CD8-positive, alpha-beta memory T cell (primary cell): ENCODE data around the gene VPS9D1. TPM values are rescaled to one million over a fixed set of nuclear protein-coding genes. Genes with fewer than 3 reads are reported as not detected.

Experiments
- CTCF ChIA-PET: fragments of 350-600 bp; sonication (Branson Sonifier 250); formaldehyde crosslinking; loops from one replicate; lab custom pipeline; 2021; ENCODE audit warnings: antibody characterized with exemption; lab: Charles Lee
- POLR2A ChIA-PET: fragments of 350-600 bp; sonication (Branson Sonifier 250); formaldehyde crosslinking; loops from one replicate; lab custom pipeline; 2021; ENCODE audit warnings: antibody characterized with exemption; lab: Charles Lee
- DNase-seq, 5 donors: peaks; one replicate each; pipeline versions ENCODE4 v3.0.0 to v3.0.0-alpha.2; 2020 to 2022; ENCODE audit warnings: mixed read lengths in 1 of 5
- H3K27ac ChIP-seq: one replicate; pipeline ENCODE4 v1.7.0; 2013; ENCODE audit warnings: low read depth, mild to moderate bottlenecking, low read length, moderate library complexity
- H3K27me3 ChIP-seq: 2 replicates; pipeline ENCODE4 v1.7.0; 2013; ENCODE audit warnings: low read length, mild to moderate bottlenecking; ENCODE audit not compliant: insufficient read depth, poor library complexity, severe bottlenecking
- H3K36me3 ChIP-seq: 2 replicates; pipeline ENCODE4 v1.7.0; 2013; ENCODE audit warnings: mild to moderate bottlenecking, low read length, moderate library complexity; ENCODE audit not compliant: insufficient read depth
- H3K4me1 ChIP-seq: 2 replicates; pipeline ENCODE4 v1.7.0; 2013; ENCODE audit warnings: mild to moderate bottlenecking, low read length, moderate library complexity; ENCODE audit not compliant: insufficient read depth
- H3K4me3 ChIP-seq: 2 replicates; pipeline ENCODE4 v1.7.0; 2013; ENCODE audit warnings: mild to moderate bottlenecking, low read length
- H3K9me3 ChIP-seq: 2 replicates; pipeline ENCODE4 v1.7.0; 2013; ENCODE audit warnings: mild to moderate bottlenecking, low read length
- H3K27ac Mint-ChIP-seq, 8 donors: one replicate each; pipeline ENCODE4 v1.8.0; 2020 to 2021; ENCODE audit warnings: mixed read lengths in 8 of 8, mild to moderate bottlenecking in 6 of 8, inconsistent platforms in 3 of 8, moderate library complexity in 3 of 8
- H3K27me3 Mint-ChIP-seq, 2 donors: one replicate each; pipeline ENCODE4 v1.8.0; 2020 to 2021; ENCODE audit warnings: mixed read lengths in 2 of 2, mild to moderate bottlenecking in 1 of 2, moderate library complexity in 1 of 2
- H3K36me3 Mint-ChIP-seq, 3 donors: one replicate each; pipeline ENCODE4 v1.8.0; 2020 to 2021; ENCODE audit warnings: mixed read lengths in 3 of 3, inconsistent platforms in 1 of 3, mild to moderate bottlenecking in 1 of 3
- H3K4me1 Mint-ChIP-seq, 3 donors: one replicate each; pipeline ENCODE4 v1.8.0; 2020 to 2021; ENCODE audit warnings: mixed read lengths in 3 of 3, inconsistent platforms in 1 of 3, mild to moderate bottlenecking in 1 of 3
- H3K4me3 Mint-ChIP-seq, 7 donors: one replicate each; pipeline ENCODE4 v1.8.0; 2020 to 2021; ENCODE audit warnings: mixed read lengths in 7 of 7, mild to moderate bottlenecking in 6 of 7, moderate library complexity in 4 of 7, inconsistent platforms in 2 of 7
- H3K9me3 Mint-ChIP-seq, 5 donors: one replicate each; pipeline ENCODE4 v1.8.0; 2020 to 2022; ENCODE audit warnings: mixed read lengths in 5 of 5, mild to moderate bottlenecking in 3 of 5, moderate library complexity in 2 of 5, inconsistent platforms in 1 of 5
- polyA plus RNA-seq: library from polyadenylated mRNA; unstranded; fragments of 300-500 nt; fragmentation: Illumina TruSeq; gene quantifications from one replicate; pipeline ENCODE4 v1.2.3, GENCODE V29; 2021
- total RNA-seq, 2 experiments: library from RNA; stranded (reverse); gene quantifications; one replicate each; pipeline ENCODE4 v1.2.3, GENCODE V29; 2021

The VPS9D1 gene
- total and polyA plus RNA-seq, 3 experiments from 2014 or later: 1.6 to 4.0 (median 3.7) TPM

- H3K27me3 ChIP-seq: no peaks in the 10 kb centered on the region
- H3K9me3 ChIP-seq: no peaks in the 10 kb centered on the region
- Mint-ChIP-seq H3K4me1 (peaks cover 6 to 18% (median 8%) of the 10 kb centered on the region in 3 donors), H3K27me3 (no peaks in the 10 kb centered on the region), H3K36me3 (peaks cover 0 to 53% (median 0%) of the 10 kb centered on the region in 3 donors), H3K4me3 (no peak overlapping the region), H3K27ac (no peak overlapping the region), H3K9me3 (no peaks in the 10 kb centered on the region)
- H3K36me3 ChIP-seq: peaks cover 2% of the 10 kb centered on the region
- peaks cover 5% of the 10 kb centered on the region for H3K4me1 ChIP-seq
- ChIA-PET CTCF (interaction anchor here (1.2 to 1.7 kb wide), 2 partner anchors 17 to 112 kb away, joined by 4 read pairs; no protein-coding TSS in a partner anchor), POLR2A (no interaction called here)
- no peak overlapping the region for H3K27ac ChIP-seq
- no peak for DNase-seq
- H3K4me3 ChIP-seq: no peak overlapping the region
Measured at GRCh38 chr16:89748921-89749320, 28.2 kb upstream of the VPS9D1 start.

GRCh38 chr16:89748076-89748475, 27.4 kb upstream of the VPS9D1 start:
- no peaks in the 10 kb centered on the region for H3K27me3 ChIP-seq
- H3K36me3 Mint-ChIP-seq: peaks cover 0 to 51% (median 0%) of the 10 kb centered on the region in 3 donors
- CTCF ChIA-PET: no interaction called here
- no peak overlapping the region for H3K4me3 ChIP-seq
- peaks cover 2% of the 10 kb centered on the region for H3K36me3 ChIP-seq
- H3K4me3 Mint-ChIP-seq: no peak overlapping the region
- no peaks in the 10 kb centered on the region for H3K27me3 Mint-ChIP-seq
- H3K4me1 ChIP-seq: peaks cover 8% of the 10 kb centered on the region
- no peak overlapping the region for H3K27ac ChIP-seq
- POLR2A ChIA-PET: no interaction called here
- H3K27ac Mint-ChIP-seq: peak overlapping the region in 2 of 8 donors; percentile 68 to 75
- DNase-seq: no peak
- H3K9me3 Mint-ChIP-seq: no peaks in the 10 kb centered on the region
- H3K4me1 Mint-ChIP-seq: peaks cover 6 to 19% (median 8%) of the 10 kb centered on the region in 3 donors
- no peaks in the 10 kb centered on the region for H3K9me3 ChIP-seq

GRCh38 chr16:89746043-89746442, 25.3 kb upstream of the VPS9D1 start:
- CTCF ChIA-PET: interaction anchor here (1.0 to 1.1 kb wide), 2 partner anchors 9 to 125 kb away, joined by 3 read pairs; no protein-coding TSS in a partner anchor
- POLR2A ChIA-PET: interaction anchor here (0.6 kb wide), 1 partner anchor 29 kb away, joined by 4 read pairs; no protein-coding TSS in a partner anchor
- H3K27me3 Mint-ChIP-seq: no peaks in the 10 kb centered on the region

GRCh38 chr16:89744813-89745212, 24.1 kb upstream of the VPS9D1 start:
- H3K4me1 Mint-ChIP-seq: peaks cover 10 to 29% (median 14%) of the 10 kb centered on the region in 3 donors
- H3K4me3 Mint-ChIP-seq: no peak overlapping the region
- no peak overlapping the region for H3K4me3 ChIP-seq
- ChIA-PET POLR2A (no interaction called here), CTCF (interaction anchor here (0.9 kb wide), 1 partner anchor 12 kb away, joined by 3 read pairs; no protein-coding TSS in a partner anchor)
- H3K4me1 ChIP-seq: peaks cover 13% of the 10 kb centered on the region
- H3K27ac ChIP-seq: no peak overlapping the region
- no peak overlapping the region for H3K27ac Mint-ChIP-seq
- no peak for DNase-seq
- H3K36me3 ChIP-seq: peaks cover 6% of the 10 kb centered on the region
- no peaks in the 10 kb centered on the region for H3K27me3 Mint-ChIP-seq
- no peaks in the 10 kb centered on the region for H3K27me3 ChIP-seq
- no peaks in the 10 kb centered on the region for H3K9me3 Mint-ChIP-seq
- H3K36me3 Mint-ChIP-seq: peaks cover 0 to 58% (median under 1%) of the 10 kb centered on the region in 3 donors
- no peaks in the 10 kb centered on the region for H3K9me3 ChIP-seq

More at GRCh38 chr16:89746043-89746442, 25.3 kb upstream of the VPS9D1 start:
- no peak overlapping the region for H3K4me3 Mint-ChIP-seq
- Histone ChIP-seq H3K9me3 (no peaks in the 10 kb centered on the region), H3K27me3 (no peaks in the 10 kb centered on the region), H3K36me3 (peaks cover 2% of the 10 kb centered on the region), H3K4me3 (no peak overlapping the region), H3K4me1 (peaks cover 13% of the 10 kb centered on the region), H3K27ac (no peak overlapping the region)
- DNase-seq: no peak
- H3K27ac Mint-ChIP-seq: peak overlapping the region in 1 of 8 donors; percentile 36
- H3K36me3 Mint-ChIP-seq: peaks cover 0 to 55% (median 0%) of the 10 kb centered on the region in 3 donors
- no peaks in the 10 kb centered on the region for H3K9me3 Mint-ChIP-seq
- peaks cover 10 to 23% (median 11%) of the 10 kb centered on the region in 3 donors for H3K4me1 Mint-ChIP-seq

- peak overlapping the region in 7 of 8 donors; percentile 39 to 91 (median 78) for H3K27ac Mint-ChIP-seq
- Histone ChIP-seq H3K27ac (no peak overlapping the region), H3K9me3 (no peaks in the 10 kb centered on the region), H3K4me1 (peaks cover 19% of the 10 kb centered on the region), H3K4me3 (no peak overlapping the region), H3K36me3 (peaks cover 24% of the 10 kb centered on the region), H3K27me3 (no peaks in the 10 kb centered on the region)
- H3K36me3 Mint-ChIP-seq: peaks cover 5 to 60% (median 9%) of the 10 kb centered on the region in 3 donors
- POLR2A ChIA-PET: interaction anchor here (0.6 to 2.0 kb wide), 5 partner anchors 10 to 47 kb away, joined by 3 to 9 read pairs (median 5); no protein-coding TSS in a partner anchor
- no peak for DNase-seq
- H3K27me3 Mint-ChIP-seq: no peaks in the 10 kb centered on the region
- no peak overlapping the region for H3K4me3 Mint-ChIP-seq
- peaks cover 24 to 45% (median 24%) of the 10 kb centered on the region in 3 donors for H3K4me1 Mint-ChIP-seq
- H3K9me3 Mint-ChIP-seq: no peaks in the 10 kb centered on the region
- CTCF ChIA-PET: interaction anchor here (1.2 to 1.9 kb wide), 3 partner anchors 10 to 42 kb away, joined by 3 to 14 read pairs (median 4); partner anchors contain the start of gene SPATA2L
Measured at GRCh38 chr16:89742948-89743347, 22.2 kb upstream of the VPS9D1 start.

GRCh38 chr16:89741342-89742014, 20.8 kb upstream of the VPS9D1 start:
- Mint-ChIP-seq H3K27ac (peak overlapping the region in 6 of 8 donors; percentile 57 to 93 (median 72)), H3K9me3 (no peaks in the 10 kb centered on the region), H3K4me3 (no peak overlapping the region), H3K27me3 (no peaks in the 10 kb centered on the region), H3K36me3 (peaks cover 9 to 64% (median 11%) of the 10 kb centered on the region in 3 donors), H3K4me1 (peaks cover 37 to 59% (median 37%) of the 10 kb centered on the region in 3 donors)
- DNase-seq: no peak
- Histone ChIP-seq H3K27ac (no peak overlapping the region), H3K4me3 (no peak overlapping the region), H3K27me3 (no peaks in the 10 kb centered on the region), H3K36me3 (peaks cover 34% of the 10 kb centered on the region), H3K4me1 (peaks cover 34% of the 10 kb centered on the region), H3K9me3 (no peaks in the 10 kb centered on the region)
- ChIA-PET CTCF (interaction anchor here (0.9 to 2.9 kb wide), 4 partner anchors 20 to 119 kb away, joined by 3 to 14 read pairs (median 10); partner anchors contain the start of gene SPATA2L), POLR2A (interaction anchor here (0.5 to 5.3 kb wide), 6 partner anchors 18 to 63 kb away, joined by 3 to 68 read pairs (median 5); partner anchors contain the start of gene SPATA2L)

- ChIA-PET POLR2A (interaction anchor here (1.0 to 5.3 kb wide), 2 partner anchors 16 to 22 kb away, joined by 4 to 68 read pairs; no protein-coding TSS in a partner anchor), CTCF (interaction anchor here (0.9 to 3.1 kb wide), 4 partner anchors 15 to 125 kb away, joined by 3 to 24 read pairs (median 8); partner anchors contain the start of gene SPATA2L)
- Mint-ChIP-seq H3K4me1 (peaks cover 42 to 73% (median 53%) of the 10 kb centered on the region in 3 donors), H3K27me3 (no peaks in the 10 kb centered on the region), H3K36me3 (peaks cover 14 to 78% (median 15%) of the 10 kb centered on the region in 3 donors), H3K27ac (peak overlapping the region in 6 of 8 donors; percentile 9 to 81 (median 60)), H3K4me3 (peak overlapping the region in 2 of 7 donors; percentile 23 to 40), H3K9me3 (no peaks in the 10 kb centered on the region)
- Histone ChIP-seq H3K27me3 (no peaks in the 10 kb centered on the region), H3K9me3 (no peaks in the 10 kb centered on the region), H3K36me3 (peaks cover 54% of the 10 kb centered on the region), H3K4me1 (peaks cover 42% of the 10 kb centered on the region), H3K27ac (no peak overlapping the region), H3K4me3 (no peak overlapping the region)
- DNase-seq: no peak
Measured at GRCh38 chr16:89739383-89739782, 18.7 kb upstream of the VPS9D1 start.
